GM18867 (cell line): Measurements from ENCODE around the gene GTSE1.
A peak's percentile ranks its signal among the peaks of the same experiment; 100 is the strongest.
"Not testable (repeated sequence)": the region's sequence is repeated elsewhere in the genome, so short reads cannot be mapped to it uniquely, and the experiment has no call there.

Experiments
- ATAC-seq: cut with Tn5 transposase; IDR thresholded peaks from one replicate; pipeline ENCODE4 v1.9.1; 2021; ENCODE audit warnings: mild to moderate bottlenecking, moderate library complexity; ENCODE audit not compliant: unreplicated experiment

GTSE1 gene

GRCh38 chr22:46296257-46297150 lies at the start of gene GTSE1:
TSS of gene GTSE1 (plus strand) at chr22:46296870. CDS start at chr22:46297401, 531 bp downstream.
- peak; percentile 91 for ATAC-seq

GRCh38 chr22:46247443-46247975 lies 49.2 kb upstream of the GTSE1 start:
- ATAC-seq, result no peak

- ATAC-seq, result peak; percentile 83
Observed at GRCh38 chr22:46250035-46250782, 46.5 kb upstream of the GTSE1 start, which contains the start of gene CDPF1. TSS of gene CDPF1 (minus strand) at chr22:46250293. CDS start at chr22:46248284, 2,009 bp downstream.

- ATAC-seq, result peak; percentile 17
Observed at GRCh38 chr22:46250783-46251125, 45.9 kb upstream of the GTSE1 start.

GRCh38 chr22:46251266-46251665 lies 45.4 kb upstream of the GTSE1 start:
- no peak for ATAC-seq

- no peak for ATAC-seq
Observed at GRCh38 chr22:46251816-46252380, 44.8 kb upstream of the GTSE1 start.

GRCh38 chr22:46256358-46256958 lies 40.2 kb upstream of the GTSE1 start:
- ATAC-seq, result no peak

GRCh38 chr22:46259374-46259773 lies 37.3 kb upstream of the GTSE1 start:
- no peak for ATAC-seq

- no peak for ATAC-seq
Observed at GRCh38 chr22:46260038-46260437, 36.6 kb upstream of the GTSE1 start.

- no peak for ATAC-seq
Observed at GRCh38 chr22:46262449-46263215, 34.0 kb upstream of the GTSE1 start.

- ATAC-seq, result no peak
Observed at GRCh38 chr22:46263216-46263590, 33.5 kb upstream of the GTSE1 start, which contains the start of gene PKDREJ. TSS of gene PKDREJ (minus strand) at chr22:46263343. CDS start at chr22:46263322, 21 bp downstream.

- not testable (repeated sequence) for ATAC-seq
Observed at GRCh38 chr22:46264520-46264919, 32.1 kb upstream of the GTSE1 start.

GRCh38 chr22:46265627-46266026 lies 31.0 kb upstream of the GTSE1 start:
- ATAC-seq, result not testable (repeated sequence)

GRCh38 chr22:46267431-46268279 lies 29.0 kb upstream of the GTSE1 start, which contains the start of gene TTC38:
TSS of gene TTC38 (plus strand) at chr22:46268008. CDS start at chr22:46268040, 32 bp downstream.
- peak; percentile 80 for ATAC-seq

GRCh38 chr22:46269564-46269963 lies 27.1 kb upstream of the GTSE1 start:
- no peak for ATAC-seq

- no peak for ATAC-seq
Observed at GRCh38 chr22:46272196-46272595, 24.5 kb upstream of the GTSE1 start.

- no peak for ATAC-seq
Observed at GRCh38 chr22:46272762-46273431, 23.8 kb upstream of the GTSE1 start.

- ATAC-seq, result no peak
Observed at GRCh38 chr22:46273432-46274148, 23.1 kb upstream of the GTSE1 start.
